ENCODE results near the gene PARD3. TPM values are rescaled to one million over a fixed set of nuclear protein-coding genes. Genes with fewer than 3 reads are reported as not detected.

The PARD3 gene
- total and polyA plus RNA-seq, 8 donors: 25.6 to 54.5 (median 47.8) TPM

DNA sequence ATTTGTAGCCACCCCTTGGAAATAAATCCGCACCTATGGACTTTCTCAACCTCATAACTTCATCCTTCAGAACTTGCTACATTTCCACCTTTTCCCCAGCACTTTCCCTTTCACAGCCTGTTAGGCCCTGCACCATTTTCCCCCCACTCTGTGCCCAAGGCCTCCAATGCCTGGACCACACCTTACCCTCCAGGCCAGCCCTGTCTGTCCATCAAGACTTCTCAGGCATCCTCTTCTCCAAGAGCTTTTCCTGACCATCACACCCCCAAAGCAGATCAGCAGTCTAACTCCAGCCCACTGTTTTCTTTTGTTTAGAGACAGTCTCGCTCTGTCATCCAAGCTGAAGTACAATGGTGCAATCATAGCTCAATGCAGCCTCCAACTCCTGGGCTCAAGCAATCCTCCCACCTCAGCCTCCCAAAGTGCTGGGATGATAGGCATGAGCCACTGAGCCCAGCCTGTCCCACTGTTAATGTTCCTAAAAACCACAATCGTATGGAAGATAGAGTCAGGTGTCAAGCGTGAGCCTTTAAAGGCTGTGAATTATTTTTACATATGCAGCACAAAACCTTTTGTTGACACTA, 116.8 kb downstream of the PARD3 start:
- intact Hi-C loops (cut with DNase I): no loop called here
- Histone ChIP-seq H3K9me3 (no peaks in the 10 kb centered on the region), H3K4me3 (no peak overlapping the region), H3K4me1 (peaks cover 5 to 14% of the 10 kb centered on the region in 2 donors), H3K36me3 (no peaks in the 10 kb centered on the region), H3K27me3 (no peaks in the 10 kb centered on the region), H3K27ac (no peak overlapping the region)
- TF ChIP-seq, protein P1, sequence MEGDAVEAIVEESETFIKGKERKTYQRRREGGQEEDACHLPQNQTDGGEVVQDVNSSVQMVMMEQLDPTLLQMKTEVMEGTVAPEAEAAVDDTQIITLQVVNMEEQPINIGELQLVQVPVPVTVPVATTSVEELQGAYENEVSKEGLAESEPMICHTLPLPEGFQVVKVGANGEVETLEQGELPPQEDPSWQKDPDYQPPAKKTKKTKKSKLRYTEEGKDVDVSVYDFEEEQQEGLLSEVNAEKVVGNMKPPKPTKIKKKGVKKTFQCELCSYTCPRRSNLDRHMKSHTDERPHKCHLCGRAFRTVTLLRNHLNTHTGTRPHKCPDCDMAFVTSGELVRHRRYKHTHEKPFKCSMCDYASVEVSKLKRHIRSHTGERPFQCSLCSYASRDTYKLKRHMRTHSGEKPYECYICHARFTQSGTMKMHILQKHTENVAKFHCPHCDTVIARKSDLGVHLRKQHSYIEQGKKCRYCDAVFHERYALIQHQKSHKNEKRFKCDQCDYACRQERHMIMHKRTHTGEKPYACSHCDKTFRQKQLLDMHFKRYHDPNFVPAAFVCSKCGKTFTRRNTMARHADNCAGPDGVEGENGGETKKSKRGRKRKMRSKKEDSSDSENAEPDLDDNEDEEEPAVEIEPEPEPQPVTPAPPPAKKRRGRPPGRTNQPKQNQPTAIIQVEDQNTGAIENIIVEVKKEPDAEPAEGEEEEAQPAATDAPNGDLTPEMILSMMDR (IDR thresholded peaks at IDR 0.05): no peak
- DNase-seq: no peak
- no peak for ATAC-seq

DNA sequence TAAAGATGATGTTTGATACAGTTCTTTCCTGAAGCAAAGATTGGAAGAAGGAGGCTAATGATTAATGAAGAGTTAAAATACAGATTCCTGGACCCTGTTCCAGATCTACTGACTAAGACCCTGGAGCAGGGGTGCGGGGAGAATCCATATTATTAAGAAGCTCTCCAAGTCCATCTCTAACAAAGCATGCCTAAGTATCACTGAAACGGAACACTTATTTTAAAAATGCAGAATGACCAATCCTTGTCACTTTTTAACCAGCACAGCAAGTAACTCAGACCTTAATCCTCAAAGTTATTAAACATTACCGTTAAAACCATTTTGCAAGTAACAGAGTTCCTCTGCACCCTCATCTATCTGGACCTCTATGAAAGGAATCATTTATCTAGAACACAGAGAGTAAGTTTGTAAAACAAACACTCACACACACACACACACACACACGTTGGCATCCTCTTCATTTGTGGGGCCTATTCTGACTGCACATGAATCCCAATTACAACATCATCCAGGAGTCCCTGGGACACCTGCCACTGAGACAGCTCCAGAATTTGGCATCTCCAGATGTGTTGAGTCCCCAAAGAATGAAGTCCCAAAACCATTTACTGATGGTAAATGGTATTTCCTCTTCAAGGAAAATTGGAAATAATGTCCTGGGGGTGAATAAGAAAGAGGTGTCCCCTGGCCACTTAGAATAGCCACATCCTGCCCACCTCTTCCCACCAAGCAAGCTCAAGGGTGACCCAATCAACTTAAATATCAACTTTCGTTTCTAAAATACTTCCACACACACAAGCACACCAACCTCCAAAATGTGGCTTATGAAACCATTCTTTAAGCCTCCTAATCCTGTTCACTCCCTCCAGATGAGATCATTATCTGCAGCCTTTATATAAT, 117.5 kb downstream of the PARD3 start:
- DNase-seq (no peak), ATAC-seq (no peak)

DNA sequence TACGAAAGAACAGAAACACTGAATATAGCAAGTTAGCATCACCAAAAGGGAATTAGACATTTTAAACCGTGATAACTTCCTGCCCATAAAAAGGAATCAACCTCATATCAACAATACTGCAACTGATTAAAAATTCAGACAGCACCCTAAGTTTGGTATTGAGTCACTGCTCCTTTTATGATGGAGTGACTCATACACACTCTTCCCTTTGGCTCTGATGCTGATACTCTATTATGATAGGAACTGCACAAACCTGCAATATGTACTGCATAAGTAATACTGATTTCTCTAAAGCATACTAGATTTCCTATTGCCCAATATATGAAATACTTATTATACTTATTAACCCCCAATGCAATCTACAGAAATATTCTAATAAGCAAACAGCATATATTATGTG, 118.7 kb downstream of the PARD3 start:
- no peak overlapping the region for H3K27ac ChIP-seq
- no peaks in the 10 kb centered on the region for H3K36me3 ChIP-seq
- H3K27me3 ChIP-seq: no peaks in the 10 kb centered on the region
- no peaks in the 10 kb centered on the region for H3K9me3 ChIP-seq
- TF ChIP-seq, protein P1 (IDR thresholded peaks at IDR 0.05): no peak
- H3K4me3 ChIP-seq: no peak overlapping the region
- ATAC-seq: peak; percentile 62
- peaks cover 5 to 14% of the 10 kb centered on the region in 2 donors for H3K4me1 ChIP-seq
- intact Hi-C loops (cut with DNase I): no loop called here
- DNase-seq: no peak

More for the DNA sequence above, 117.5 kb downstream of the PARD3 start:
- no peaks in the 10 kb centered on the region for H3K9me3 ChIP-seq
- no peaks in the 10 kb centered on the region for H3K27me3 ChIP-seq
- H3K36me3 ChIP-seq: no peaks in the 10 kb centered on the region
- H3K27ac ChIP-seq: no peak overlapping the region
- peaks cover 5 to 14% of the 10 kb centered on the region in 2 donors for H3K4me1 ChIP-seq
- TF ChIP-seq, protein P1 (IDR thresholded peaks at IDR 0.05): no peak
- no peak overlapping the region for H3K4me3 ChIP-seq
- intact Hi-C loops (cut with DNase I): no loop called here

DNA sequence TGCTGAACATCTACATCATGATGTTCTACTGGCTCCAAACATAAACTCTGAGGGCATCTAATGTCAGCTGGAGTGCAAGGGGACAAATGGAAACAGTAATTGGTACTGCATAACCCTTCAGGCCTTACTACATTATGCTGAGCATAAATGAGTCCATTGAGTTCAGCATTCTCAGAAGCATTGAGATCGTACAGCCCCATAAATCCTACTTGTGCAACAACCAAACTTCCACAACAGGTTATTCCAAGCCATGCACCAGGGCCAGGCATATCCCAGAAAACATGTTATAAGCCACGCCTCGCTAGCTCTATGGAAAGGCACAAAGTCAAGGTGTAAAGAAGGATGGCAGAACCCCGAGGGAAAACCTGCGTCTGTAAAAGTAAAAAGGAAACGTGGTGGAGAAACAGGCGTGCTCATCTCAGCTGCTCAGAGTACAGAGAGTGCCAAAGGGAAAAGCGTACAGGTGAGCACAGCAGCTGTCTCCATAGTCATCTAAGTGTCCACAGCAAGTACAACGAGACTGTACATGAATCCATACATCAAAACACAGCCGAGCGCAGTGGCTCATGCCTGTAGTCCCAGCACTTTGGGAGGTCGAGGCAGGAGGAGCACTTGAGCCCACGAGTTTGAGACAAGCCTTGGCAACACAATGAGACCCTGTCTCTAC, 124.6 kb downstream of the PARD3 start:
- peaks cover 0 to 4% of the 10 kb centered on the region in 2 donors for H3K4me1 ChIP-seq
- H3K36me3 ChIP-seq: no peaks in the 10 kb centered on the region
- H3K9me3 ChIP-seq: no peaks in the 10 kb centered on the region
- H3K4me3 ChIP-seq: no peak overlapping the region
- ATAC-seq (no peak), DNase-seq (no peak)
- no peak overlapping the region for H3K27ac ChIP-seq
- no peaks in the 10 kb centered on the region for H3K27me3 ChIP-seq
- TF ChIP-seq, protein P1 (IDR thresholded peaks at IDR 0.05): no peak
- intact Hi-C loops (cut with DNase I): no loop called here

DNA sequence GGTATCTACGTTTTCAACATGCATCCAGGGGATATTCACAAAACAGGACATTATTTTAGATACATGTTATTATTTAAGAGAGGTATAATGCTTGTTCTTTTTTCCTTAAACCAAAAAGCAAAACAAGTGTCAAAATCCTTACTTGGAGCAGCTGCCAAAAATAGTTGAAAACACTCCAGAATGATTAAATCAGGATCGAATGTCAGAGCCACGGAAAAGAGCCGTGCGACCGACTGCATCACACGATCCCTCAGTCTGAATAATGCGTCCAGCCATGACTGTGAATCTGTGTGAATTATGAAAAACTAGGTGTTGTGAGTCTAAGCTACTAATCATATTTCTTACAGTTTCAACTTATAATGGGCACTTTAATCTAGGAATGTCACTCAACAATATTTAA, 126.0 kb downstream of the PARD3 start:
- TF ChIP-seq, protein P1 (IDR thresholded peaks at IDR 0.05): no peak
- no peaks in the 10 kb centered on the region for H3K9me3 ChIP-seq
- H3K4me3 ChIP-seq: no peak overlapping the region
- peaks cover 0 to 4% of the 10 kb centered on the region in 2 donors for H3K4me1 ChIP-seq
- peak; percentile 23 for ATAC-seq
- no peaks in the 10 kb centered on the region for H3K27me3 ChIP-seq
- no peaks in the 10 kb centered on the region for H3K36me3 ChIP-seq
- intact Hi-C loops (cut with DNase I): no loop called here
- no peak for DNase-seq
- H3K27ac ChIP-seq: no peak overlapping the region
